H9 (cell line): Measurements from ENCODE around the gene ABHD11. TPM values are rescaled to one million over a fixed set of nuclear protein-coding genes. Genes with fewer than 3 reads are reported as not detected.

Source experiments
- DNase-seq: peaks from one replicate; pipeline ENCODE4 v3.0.0-alpha.2; 2017
- H2AFZ ChIP-seq: one replicate; pipeline ENCODE4 v1.6.1; 2013; ENCODE audit warnings: mild to moderate bottlenecking, low read length, control low read depth, moderate library complexity
- H2AK5ac ChIP-seq: 2 replicates; pipeline ENCODE4 v1.6.1; 2013; ENCODE audit warnings: low read length, control low read depth, mixed read lengths; ENCODE audit not compliant: insufficient read length
- H2BK120ac ChIP-seq: one replicate; pipeline ENCODE4 v1.6.1; 2013; ENCODE audit warnings: low read depth, mild to moderate bottlenecking, low read length, control low read depth, inconsistent platforms; ENCODE audit not compliant: poor library complexity, severe bottlenecking
- H2BK12ac ChIP-seq: 2 replicates; pipeline ENCODE4 v1.6.1; 2013; ENCODE audit warnings: low read length, control low read depth, mixed read lengths, low read depth; ENCODE audit not compliant: insufficient read length
- H2BK15ac ChIP-seq: 2 replicates; pipeline ENCODE4 v1.6.1; 2013; ENCODE audit warnings: low read depth, low read length, control low read depth
- H2BK20ac ChIP-seq: one replicate; pipeline ENCODE4 v1.6.1; 2013; ENCODE audit warnings: low read depth, mild to moderate bottlenecking, low read length, control low read depth, inconsistent platforms; ENCODE audit not compliant: poor library complexity, severe bottlenecking
- H2BK5ac ChIP-seq: 2 replicates; pipeline ENCODE4 v1.6.1; 2013; ENCODE audit warnings: low read length, control low read depth, mixed read lengths; ENCODE audit not compliant: insufficient read length
- H3K14ac ChIP-seq: 2 replicates; pipeline ENCODE4 v1.6.1; 2013; ENCODE audit warnings: low read length, control low read depth; ENCODE audit not compliant: insufficient read depth
- H3K18ac ChIP-seq: 2 replicates; pipeline ENCODE4 v1.6.1; 2013; ENCODE audit warnings: low read depth, mild to moderate bottlenecking, mixed read lengths, low read length, control low read depth; ENCODE audit not compliant: insufficient read length
- H3K23ac ChIP-seq: 2 replicates; pipeline ENCODE4 v1.6.1; 2013; ENCODE audit warnings: low read length, control low read depth, mixed read lengths, low read depth; ENCODE audit not compliant: insufficient read length
- H3K23me2 ChIP-seq: 2 replicates; pipeline ENCODE4 v1.6.1; 2013; ENCODE audit warnings: low read depth, mild to moderate bottlenecking, mixed read lengths, low read length, control low read depth; ENCODE audit not compliant: insufficient read length, poor library complexity, severe bottlenecking
- H3K27ac ChIP-seq: 2 replicates; pipeline ENCODE4 v1.5.1; 2013; ENCODE audit warnings: low read length, control low read depth, mixed read lengths, low read depth; ENCODE audit not compliant: insufficient read length
- H3K27me3 ChIP-seq: 2 replicates; pipeline ENCODE4 v1.6.1; 2013; ENCODE audit warnings: low read length, control low read depth, inconsistent platforms; ENCODE audit not compliant: insufficient read depth
- H3K4ac ChIP-seq: 2 replicates; pipeline ENCODE4 v1.6.1; 2013; ENCODE audit warnings: low read depth, mild to moderate bottlenecking, control low read depth, inconsistent platforms, low read length, moderate library complexity
- H3K4me1 ChIP-seq: 2 replicates; pipeline ENCODE4 v1.6.1; 2013; ENCODE audit warnings: low read length, control low read depth, inconsistent platforms; ENCODE audit not compliant: insufficient read depth
- H3K4me2 ChIP-seq: 2 replicates; pipeline ENCODE4 v1.6.1; 2013; ENCODE audit warnings: low read length, control low read depth, mixed read lengths; ENCODE audit not compliant: insufficient read length, insufficient read depth
- H3K56ac ChIP-seq: 2 replicates; pipeline ENCODE4 v1.6.1; 2013; ENCODE audit warnings: low read depth, mild to moderate bottlenecking, mixed read lengths, low read length, control low read depth; ENCODE audit not compliant: insufficient read length
- H3K79me1 ChIP-seq: 2 replicates; pipeline ENCODE4 v1.6.1; 2013; ENCODE audit warnings: low read depth, mild to moderate bottlenecking, moderate library complexity, low read length, control low read depth, inconsistent platforms; ENCODE audit not compliant: insufficient read depth, poor library complexity, severe bottlenecking
- H3K79me2 ChIP-seq: 2 replicates; pipeline ENCODE4 v1.6.1; 2013; ENCODE audit warnings: low read length, control low read depth, inconsistent platforms; ENCODE audit not compliant: insufficient read depth
- H3K9ac ChIP-seq: 2 replicates; pipeline ENCODE4 v1.6.1; 2013; ENCODE audit warnings: low read length, control low read depth, mixed read lengths; ENCODE audit not compliant: insufficient read length; ENCODE audit errors: extremely low read depth
- H3K9me3 ChIP-seq: one replicate; pipeline ENCODE4 v1.6.1; 2013; ENCODE audit warnings: low read depth, low read length, inconsistent platforms; ENCODE audit not compliant: control insufficient read depth
- H3T11ph ChIP-seq: one replicate; pipeline ENCODE4 v1.6.1; 2013; ENCODE audit warnings: mild to moderate bottlenecking, low read length, control low read depth, inconsistent platforms
- H4K20me1 ChIP-seq: one replicate; pipeline ENCODE4 v1.6.1; 2013; ENCODE audit not compliant: control insufficient read depth, insufficient read length, insufficient read depth
- H4K5ac ChIP-seq: 2 replicates; pipeline ENCODE4 v1.6.1; 2013; ENCODE audit warnings: low read depth, mild to moderate bottlenecking, mixed read lengths, low read length, control low read depth; ENCODE audit not compliant: insufficient read length
- H4K8ac ChIP-seq: replicated peaks from 2 replicates; pipeline ENCODE4 v1.6.1; 2013; ENCODE audit warnings: low read length, control low read depth, mixed read lengths, low read depth; ENCODE audit not compliant: insufficient read length
- H4K91ac ChIP-seq: 2 replicates; pipeline ENCODE4 v1.6.1; 2013; ENCODE audit warnings: low read depth, mild to moderate bottlenecking, moderate library complexity, mixed read lengths, low read length, control low read depth; ENCODE audit not compliant: insufficient read length
- H3K27ac Mint-ChIP-seq, 3 experiments: 2 replicates in 2 of 3; 3 replicates in 1 of 3; pipeline ENCODE4 v1.8.0; 2020 to 2021; ENCODE audit warnings: mixed read lengths in 3 of 3, mild to moderate bottlenecking in 1 of 3, moderate library complexity in 1 of 3
- H3K27me3 Mint-ChIP-seq: 2 replicates; pipeline ENCODE4 v1.8.0; 2021; ENCODE audit warnings: low read depth, mild to moderate bottlenecking, moderate library complexity, mixed read lengths
- H3K36me3 Mint-ChIP-seq, 3 experiments: 2 replicates in 2 of 3; 3 replicates in 1 of 3; pipeline ENCODE4 v1.8.0; 2020 to 2021; ENCODE audit warnings: low read depth in 3 of 3, mixed read lengths in 3 of 3; ENCODE audit not compliant: insufficient read depth in 1 of 3
- H3K4me1 Mint-ChIP-seq, 2 experiments: 2 replicates each; pipeline ENCODE4 v1.8.0; 2020; ENCODE audit warnings: mixed read lengths in 2 of 2
- H3K4me3 Mint-ChIP-seq, 2 experiments: 2 replicates in 1 of 2; 3 replicates in 1 of 2; pipeline ENCODE4 v1.8.0; 2020 to 2021; ENCODE audit warnings: mild to moderate bottlenecking in 2 of 2, mixed read lengths in 2 of 2, moderate library complexity in 1 of 2
- H3K9me3 Mint-ChIP-seq, 2 experiments: 2 replicates in 1 of 2; 3 replicates in 1 of 2; pipeline ENCODE4 v1.8.0; 2020; ENCODE audit warnings: mild to moderate bottlenecking in 2 of 2, mixed read lengths in 2 of 2, moderate library complexity in 1 of 2
- CTCF ChIP-seq: fragments of 200-600 bp; sonication (generic); conservative IDR thresholded peaks from 3 replicates; pipeline ENCODE4 v1.8.0; 2021; ENCODE audit warnings: antibody characterized with exemption, mild to moderate bottlenecking
- WGBS: extraction: QIAGEN DNeasy Blood & Tissue Kit; methylation state at CpG from one replicate; pipeline ENCODE4 v1.1.7; 2013; ENCODE audit warnings: missing lambda C conversion rate, low lambda C conversion rate, mixed read lengths; ENCODE audit not compliant: insufficient read length; ENCODE audit errors: extremely low coverage; 5-methylcytosine and 5-hydroxymethylcytosine counted together
- total RNA-seq: library from RNA; stranded (reverse); gene quantifications from 2 replicates; pipeline ENCODE4 v1.2.1, GENCODE V29; 2021

ABHD11 gene
- total RNA-seq, 1 experiment from 2014 or later: 34.4 TPM

- TF ChIP-seq CTCF: no peak
- Histone ChIP-seq H4K91ac (no peak overlapping the region), H2BK5ac (no peak overlapping the region), H4K5ac (no peak overlapping the region), H2BK120ac (no peak overlapping the region), H3K4me2 (peak overlapping the region; percentile 74), H3K14ac (no peak overlapping the region), H3K23ac (no peak overlapping the region), H2BK20ac (no peak overlapping the region), H3K23me2 (peaks cover 9% of the 10 kb centered on the region), H3K9ac (no peak overlapping the region), H4K20me1 (no peaks in the 10 kb centered on the region), H3K56ac (no peak overlapping the region), H3K9me3 (no peaks in the 10 kb centered on the region), H2BK15ac (no peak overlapping the region), H3K4me1 (no peaks in the 10 kb centered on the region), H3K27me3 (peaks cover 3% of the 10 kb centered on the region; the same call in 1 of the 2 replicates), H3K18ac (no peak overlapping the region), H2BK12ac (no peak overlapping the region), H2AK5ac (no peak overlapping the region), H3K4ac (no peak overlapping the region), H3T11ph (no peak overlapping the region), H2AFZ (no peak overlapping the region), H3K27ac (no peak overlapping the region), H3K79me2 (no peaks in the 10 kb centered on the region), H4K8ac (no peak overlapping the region), H3K79me1 (no peaks in the 10 kb centered on the region)
- no peaks in the 10 kb centered on the region; a peak in 1 of 5 replicates for H3K9me3 Mint-ChIP-seq
- peak overlapping the region; percentile 58 to 77 for H3K4me3 Mint-ChIP-seq
- H3K27me3 Mint-ChIP-seq: peaks cover 38% of the 10 kb centered on the region
- WGBS: no CpG with 5 or more reads among the region's 9 CpGs
- H3K4me1 Mint-ChIP-seq: peaks cover 0 to 7% of the 10 kb centered on the region in 2 experiments; a peak in 2 of 4 replicates
- H3K27ac Mint-ChIP-seq: no peak overlapping the region
- peaks cover 0 to 2% (median 0%) of the 10 kb centered on the region in 3 experiments; a peak in 2 of 7 replicates for H3K36me3 Mint-ChIP-seq
- no peak for DNase-seq
These were observed 20.1 kb downstream of the ABHD11 start for GRCh38 chr7:73718438-73718881.
